Retina (tissue), 1 donor: ENCODE measurements around the gene SLC17A4.

Experiments
- DNase-seq: peaks from one replicate; pipeline ENCODE4 v3.0.0-alpha.2; 2016

SLC17A4 gene

DNA sequence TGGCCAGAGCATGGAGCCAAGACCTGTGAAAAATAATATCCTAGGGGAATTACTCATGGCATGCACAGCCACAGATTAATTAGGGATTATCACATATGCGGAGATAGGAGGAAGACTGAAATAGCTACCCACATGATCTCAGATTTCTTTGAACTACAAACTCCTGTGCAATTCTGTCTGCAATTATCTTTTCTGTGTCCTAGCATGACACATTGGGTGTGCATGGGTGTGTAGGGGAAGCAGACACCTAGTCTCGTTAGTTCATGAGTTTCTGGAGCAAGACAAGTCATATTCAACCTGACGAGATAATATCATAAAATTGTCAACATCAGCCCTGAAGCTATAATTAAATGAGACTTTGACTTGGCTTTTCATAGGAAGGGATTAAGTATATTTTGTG is 3.6 kb upstream of the SLC17A4 start:
- DNase-seq: no peak

DNA sequence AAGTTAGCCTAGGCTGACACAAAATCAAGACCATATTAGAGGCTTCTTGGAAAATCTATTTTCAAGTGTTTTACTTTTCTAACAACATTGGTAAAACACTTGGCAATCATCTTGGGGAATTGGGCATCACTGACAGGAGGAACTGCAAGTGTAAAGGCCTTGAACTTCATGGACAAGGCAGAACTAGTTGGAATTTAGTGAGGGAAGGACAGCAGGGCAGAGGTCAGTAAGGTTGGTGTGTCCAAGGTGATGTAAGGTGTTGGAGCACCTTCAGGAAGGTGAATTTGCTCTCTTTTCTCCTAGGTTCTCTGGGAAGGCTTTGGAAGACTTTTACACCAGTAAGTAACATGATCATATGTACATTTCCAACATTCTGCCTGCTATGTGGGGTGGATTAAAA is 1.5 kb upstream of the SLC17A4 start:
- DNase-seq: no peak

GRCh38 chr6:25755483-25755882 is 941 bp downstream of the SLC17A4 start:
- DNase-seq: no peak

- DNase-seq: no peak
These were observed 2.1 kb downstream of the SLC17A4 start for GRCh38 chr6:25756382-25757363.

DNA sequence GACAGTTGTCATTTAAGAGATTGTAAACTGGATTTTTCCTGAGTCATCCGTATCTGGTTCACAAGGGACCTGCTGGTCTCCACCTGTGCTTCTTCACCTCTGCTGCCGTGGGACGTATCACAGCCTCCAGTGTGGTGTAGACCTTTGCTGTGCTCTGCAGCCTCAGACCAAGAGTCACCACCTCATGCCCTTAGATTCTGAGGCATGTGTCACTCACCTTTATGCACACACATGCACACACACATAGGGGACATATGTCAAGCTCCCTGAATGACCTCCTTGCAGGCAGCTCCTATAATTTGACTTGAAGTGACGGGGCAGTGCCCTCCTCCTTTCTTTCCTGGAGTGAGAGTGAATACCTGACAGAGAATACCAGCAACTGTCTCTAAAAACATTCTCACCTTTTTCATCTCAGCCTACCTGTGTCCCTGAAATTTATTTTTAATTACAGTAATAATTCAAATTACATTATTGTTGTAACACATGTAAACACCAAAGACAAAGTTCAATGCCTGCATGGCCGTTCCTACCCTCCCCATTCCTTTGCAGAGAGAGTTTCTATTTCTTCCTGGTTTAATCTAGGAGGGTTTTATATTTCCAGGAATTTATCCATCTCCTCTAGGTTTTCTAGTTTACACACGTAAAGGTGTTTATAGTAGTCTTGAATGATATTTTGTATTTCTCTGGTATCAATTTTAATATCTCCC is 3.5 kb downstream of the SLC17A4 start:
- no peak for DNase-seq

GRCh38 chr6:25764611-25765010 is 10.1 kb downstream of the SLC17A4 start:
- peak; percentile 50 for DNase-seq

- no peak for DNase-seq
These were observed 14.0 kb downstream of the SLC17A4 start for GRCh38 chr6:25768566-25768965.

GRCh38 chr6:25769983-25770382 is 15.4 kb downstream of the SLC17A4 start:
- no peak for DNase-seq

GRCh38 chr6:25774120-25774715 is 19.7 kb downstream of the SLC17A4 start:
- peak; percentile 46 for DNase-seq

- no peak for DNase-seq
These were observed 22.5 kb downstream of the SLC17A4 start for GRCh38 chr6:25777031-25777430.

DNA sequence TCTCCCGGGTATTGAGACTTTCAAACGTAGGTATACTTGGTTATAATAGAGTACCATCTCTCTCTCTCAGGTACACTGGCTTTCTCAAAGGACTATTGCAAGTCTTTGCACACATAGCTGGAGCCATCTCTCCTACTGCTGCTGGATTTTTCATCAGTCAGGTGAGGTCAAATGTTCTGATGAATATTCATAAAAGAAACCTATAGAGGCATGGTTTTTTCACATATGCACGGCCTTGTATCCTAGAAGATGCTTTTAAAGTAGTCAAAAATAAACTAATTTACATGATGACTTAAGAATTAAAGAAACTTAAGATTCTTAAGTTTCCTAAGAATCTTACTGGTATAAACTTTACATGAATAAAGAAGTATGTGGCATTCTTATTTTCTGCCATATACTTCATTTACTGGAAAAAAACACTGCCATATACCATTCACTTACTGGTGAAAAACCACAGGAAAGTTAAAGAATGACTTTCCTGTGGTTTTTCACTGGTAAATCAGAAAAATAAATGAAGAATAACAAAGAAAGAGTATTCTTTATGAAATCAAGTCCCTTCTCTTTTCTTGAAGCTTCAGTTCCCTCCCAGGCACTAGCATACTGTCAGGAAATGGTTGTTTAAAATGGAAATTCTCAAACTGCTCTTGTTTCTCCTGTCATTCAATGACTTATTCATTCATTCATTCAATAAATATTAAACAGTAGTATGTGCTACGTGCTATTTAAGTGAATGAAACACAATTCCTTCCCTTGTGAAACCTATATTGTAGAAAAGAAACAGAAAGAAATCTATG is 23.5 kb downstream of the SLC17A4 start:
- no peak for DNase-seq

DNA sequence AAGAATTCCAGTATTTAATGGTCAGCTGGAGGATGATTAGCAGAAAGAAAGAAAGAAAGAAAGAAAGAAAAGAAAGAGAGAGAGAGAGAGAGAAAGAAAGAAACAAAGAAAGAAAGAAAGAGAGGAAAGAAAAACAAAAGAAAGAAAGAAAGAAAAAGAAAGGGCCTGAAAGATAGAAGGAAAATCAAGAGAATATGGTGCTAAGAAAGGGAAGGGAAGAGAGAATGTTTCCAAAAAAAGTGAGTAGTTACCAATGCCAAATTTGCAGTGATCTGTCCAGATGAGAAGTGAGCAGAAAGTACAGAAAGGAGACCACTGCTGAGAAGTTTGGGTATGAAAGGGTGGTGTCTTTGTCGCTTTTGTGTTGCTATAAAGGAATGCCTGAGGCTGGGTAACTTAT is 26.6 kb downstream of the SLC17A4 start:
- DNase-seq: no peak

DNA sequence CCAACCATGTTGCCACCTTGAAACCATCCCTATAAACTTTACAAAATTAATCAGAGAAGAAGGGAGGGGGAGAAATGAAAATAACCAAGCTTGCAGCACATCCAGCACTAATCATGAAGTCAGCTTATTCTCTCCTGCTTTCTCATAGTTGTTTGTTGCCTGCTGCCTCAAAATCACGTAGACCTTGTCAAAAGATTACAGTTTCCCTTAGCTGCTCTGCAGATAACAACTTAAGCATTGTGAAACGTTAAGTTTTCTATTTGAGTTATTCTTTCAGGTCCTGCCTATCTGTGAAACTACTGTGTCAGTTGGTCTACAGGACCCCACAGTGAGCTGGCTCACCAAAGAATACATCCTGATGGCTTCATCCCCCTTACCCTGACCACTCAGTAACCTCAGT is 32.9 kb downstream of the SLC17A4 start:
- no peak for DNase-seq

DNA sequence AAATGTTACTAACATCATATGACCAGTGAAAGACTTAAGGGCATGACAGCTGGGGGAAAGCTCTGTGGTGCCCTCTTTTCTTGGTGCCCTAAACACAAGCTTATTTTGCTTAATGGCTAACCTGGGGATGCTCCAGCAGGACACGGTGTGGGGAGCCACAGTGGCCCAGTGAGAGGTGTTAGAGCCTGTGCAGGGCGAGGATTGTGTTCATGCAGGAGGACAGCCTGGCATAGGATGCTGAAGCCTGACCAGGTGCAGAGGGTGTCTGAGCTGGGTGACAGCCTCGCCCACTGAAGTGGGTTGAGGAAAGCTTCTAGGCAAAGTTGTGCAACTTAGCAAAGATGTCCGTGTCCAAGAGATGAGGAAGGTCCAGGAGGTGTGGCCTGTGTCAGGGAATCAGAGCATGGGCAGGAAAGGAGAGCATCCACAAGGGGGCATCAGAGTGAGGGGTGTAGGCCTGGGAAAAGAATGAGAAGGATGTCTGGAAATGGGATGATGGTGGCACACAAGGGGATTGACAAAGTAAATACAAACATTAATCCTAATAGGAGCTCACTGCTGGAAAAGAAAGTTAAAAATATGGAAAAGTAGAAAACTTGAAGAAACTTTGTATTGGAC is 33.9 kb downstream of the SLC17A4 start:
- no peak for DNase-seq

DNA sequence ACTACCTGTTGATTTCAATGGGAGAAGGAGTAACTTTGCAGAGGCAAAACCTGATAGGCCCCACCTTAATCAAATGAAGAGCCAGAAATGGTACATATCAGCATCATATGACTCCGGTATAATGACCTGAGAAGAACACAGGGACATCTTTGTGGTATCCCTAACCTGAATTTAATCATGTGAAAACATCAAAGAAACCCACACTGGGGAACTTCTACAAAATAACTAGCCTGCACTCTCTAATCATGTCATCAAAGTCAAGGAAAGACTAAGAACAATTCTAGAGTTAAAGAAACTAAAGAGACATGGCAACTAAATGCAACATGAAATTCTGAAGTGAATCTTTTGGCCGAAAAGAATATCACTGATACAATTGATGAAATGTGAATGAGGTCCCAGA is 34.9 kb downstream of the SLC17A4 start:
- DNase-seq: no peak

DNA sequence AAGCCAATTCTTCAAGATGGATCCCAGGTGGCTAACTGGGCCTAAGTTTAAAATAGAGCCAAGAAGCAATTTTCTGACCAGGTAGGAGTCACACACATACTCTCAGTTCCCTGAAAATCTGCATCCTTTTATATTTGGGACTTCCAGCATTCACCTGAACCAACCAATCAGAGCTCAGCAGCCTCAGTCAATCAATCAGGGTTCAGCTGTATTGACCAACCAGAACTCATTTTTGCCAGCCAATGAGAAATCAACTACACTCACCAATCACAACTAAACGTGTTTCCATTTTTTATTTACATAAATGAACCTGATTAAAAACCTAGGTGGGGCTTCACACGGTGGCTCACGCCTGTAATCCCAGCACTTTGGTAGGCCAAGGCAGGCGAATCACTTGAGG is 37.5 kb downstream of the SLC17A4 start:
- DNase-seq: no peak

DNA sequence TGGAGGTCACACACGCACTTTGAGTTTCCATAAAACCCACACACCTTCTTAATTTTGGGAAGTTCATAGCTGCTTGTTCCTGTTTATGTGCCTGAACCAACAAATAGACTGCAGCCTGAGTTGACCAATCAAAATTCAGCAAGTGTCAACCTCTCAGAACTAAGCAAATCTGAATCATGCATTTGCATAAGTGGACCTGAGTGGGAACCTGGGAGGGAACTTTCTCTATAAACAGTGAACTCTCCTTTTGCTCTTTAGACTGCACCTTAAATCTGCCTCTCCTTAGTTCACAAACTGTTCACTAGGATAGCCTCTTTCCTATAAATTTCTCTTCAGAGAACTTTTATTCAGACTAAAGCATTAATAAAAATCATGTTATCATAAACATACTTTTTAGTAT is 39.4 kb downstream of the SLC17A4 start:
- DNase-seq: no peak

DNA sequence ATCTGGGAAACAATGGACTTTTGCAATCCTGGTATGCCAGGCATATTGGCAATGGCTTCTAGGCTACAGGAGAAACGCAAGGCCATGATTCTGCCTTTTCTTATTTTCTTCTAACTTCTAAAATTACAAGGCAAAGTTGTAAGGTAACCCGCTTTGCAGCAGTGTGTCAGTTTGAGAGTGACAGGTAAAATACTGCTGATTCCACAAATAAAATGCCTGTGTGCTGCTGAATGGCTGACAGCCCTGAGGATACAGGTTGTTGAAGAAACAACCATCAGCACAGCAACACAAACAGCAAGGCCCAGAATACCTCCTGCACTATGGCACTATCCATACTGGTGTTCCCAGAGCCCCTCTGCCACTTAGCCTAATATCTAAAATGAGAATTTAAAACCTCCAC is 40.2 kb downstream of the SLC17A4 start:
- DNase-seq: no peak

DNA sequence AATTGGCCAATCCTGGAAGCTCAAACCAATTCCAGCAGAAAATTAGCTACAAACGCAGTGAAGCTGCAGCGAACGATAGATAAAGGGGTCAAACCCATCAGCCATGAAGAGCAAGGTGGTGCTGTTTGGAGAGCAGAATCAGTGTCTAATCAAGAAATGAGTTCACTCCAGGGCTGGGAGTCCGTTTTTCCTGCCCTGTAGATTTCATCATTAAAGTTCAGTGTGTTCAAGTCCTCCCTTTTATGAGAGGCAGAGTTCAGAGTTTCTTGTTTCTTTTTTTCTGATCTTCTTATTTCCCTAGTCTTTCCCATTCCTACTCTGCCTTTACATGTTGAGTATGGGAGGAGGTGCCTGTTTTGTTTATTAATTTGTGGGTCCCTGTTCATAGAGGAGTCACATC is 46.9 kb downstream of the SLC17A4 start:
- DNase-seq: no peak

DNA sequence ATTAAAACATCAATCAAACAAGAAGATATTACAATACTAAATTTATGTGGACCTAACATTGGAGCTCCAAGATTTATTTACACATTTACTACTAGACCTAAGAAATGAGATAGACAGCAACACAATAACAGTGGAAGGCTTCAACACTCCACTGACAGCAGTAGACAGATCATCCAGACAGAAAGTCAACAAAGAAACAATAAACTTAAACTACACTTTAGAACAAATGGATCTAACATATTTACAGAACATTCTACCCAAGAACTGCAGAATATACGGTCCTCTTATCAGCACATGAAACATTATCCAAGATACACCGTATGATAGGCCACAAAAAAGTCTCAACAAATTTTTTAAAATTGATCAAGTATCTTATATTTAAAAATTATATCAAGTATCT is 50.3 kb downstream of the SLC17A4 start:
- DNase-seq: no peak

GRCh38 chr6:25815194-25815593 is 60.7 kb downstream of the SLC17A4 start:
- DNase-seq: no peak

- no peak for DNase-seq
These were observed 61.7 kb downstream of the SLC17A4 start for GRCh38 chr6:25816252-25816651.
